Transverse colon (tissue), 4 donors: ENCODE data around the gene F3.

Source experiments
- CTCF ChIP-seq, 5 experiments: fragments of 200-600 bp in 3 of 5; fragments of 450-650 bp in 2 of 5; sonication (generic) in 3 of 5; IDR thresholded peaks; 1 replicate in 2 of 5; 2 replicates in 3 of 5; pipeline ENCODE4 v1.5.1; 2016 to 2017; ENCODE audit warnings: antibody characterized with exemption in 5 of 5, inconsistent platforms in 3 of 5, mild to moderate bottlenecking in 2 of 5, moderate library complexity in 1 of 5
- POLR2AphosphoS5 ChIP-seq, 3 donors: sonication (generic); formaldehyde crosslinking; IDR thresholded peaks; one replicate each; pipeline ENCODE4 v1.6.1; 2016; ENCODE audit warnings: antibody characterized with exemption in 3 of 3

- TF ChIP-seq POLR2AphosphoS5 (IDR thresholded peaks at IDR 0.05): no peak
- TF ChIP-seq CTCF (IDR thresholded peaks at IDR 0.05): no peak
These were observed 12.4 kb upstream of the F3 start for GRCh38 chr1:94553931-94554330.
